ENCODE results near the gene BLOC1S3.
"Not testable (repeated sequence)": the region's sequence is repeated elsewhere in the genome, so short reads cannot be mapped to it uniquely, and the experiment has no call there.

BLOC1S3 gene

GRCh38 chr19:45223879-45224278 is 45.3 kb downstream of the BLOC1S3 start:
- no peak for DNase-seq (ENCODE audit: low read depth, low spot score)

DNA sequence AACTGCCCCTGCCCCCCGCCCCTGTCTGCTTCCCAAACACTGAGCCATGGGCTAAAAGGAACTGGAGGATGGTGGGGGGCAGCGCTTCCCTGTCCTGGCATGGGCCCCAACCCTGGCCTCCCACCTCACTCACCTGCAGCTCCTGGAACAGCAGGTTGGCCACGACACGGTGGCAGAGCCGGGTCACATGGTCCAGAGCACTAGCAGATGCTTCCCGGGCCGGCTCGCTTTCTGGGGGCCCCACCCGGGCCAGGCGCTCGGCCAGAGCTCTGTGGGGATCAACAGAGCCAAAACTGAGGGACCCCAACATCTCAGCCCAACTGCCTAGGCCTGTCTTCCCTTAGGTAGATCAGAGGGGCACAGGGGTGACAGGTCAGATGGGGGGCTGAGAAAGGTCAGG is 46.1 kb downstream of the BLOC1S3 start:
- no peak for DNase-seq (ENCODE audit: low read depth, low spot score)

GRCh38 chr19:45229056-45229455 is 50.5 kb downstream of the BLOC1S3 start:
- DNase-seq (ENCODE audit: low read depth, low spot score) = not testable (repeated sequence)
